Duodenal mucosa (tissue), 2 donors: ENCODE data around the gene NLRP11.
A peak's percentile ranks its signal among the peaks of the same experiment; 100 is the strongest.

Source experiments
- H3K27ac ChIP-seq: one replicate; pipeline ENCODE4 v1.7.0; 2013; ENCODE audit warnings: low read depth, low read length
- H3K27me3 ChIP-seq, 2 donors: one replicate each; pipeline ENCODE4 v1.7.0; 2013; ENCODE audit warnings: low read length in 2 of 2, control low read depth in 1 of 2; ENCODE audit not compliant: insufficient read depth in 2 of 2, control insufficient read depth in 1 of 2
- H3K36me3 ChIP-seq, 2 donors: one replicate each; pipeline ENCODE4 v1.7.0; 2013; ENCODE audit warnings: low read length in 2 of 2, control low read depth in 1 of 2; ENCODE audit not compliant: insufficient read depth in 2 of 2, control insufficient read depth in 1 of 2
- H3K4me1 ChIP-seq, 2 donors: one replicate each; pipeline ENCODE4 v1.7.0; 2013; ENCODE audit warnings: low read length in 2 of 2, control low read depth in 1 of 2; ENCODE audit not compliant: insufficient read depth in 2 of 2, control insufficient read depth in 1 of 2
- H3K4me3 ChIP-seq, 2 donors: one replicate each; pipeline ENCODE4 v1.7.0; 2013; ENCODE audit warnings: low read length in 2 of 2, low read depth in 1 of 2
- H3K9ac ChIP-seq, 2 donors: one replicate each; pipeline ENCODE4 v1.7.0; 2013; ENCODE audit warnings: low read length in 2 of 2, low read depth in 1 of 2
- H3K9me3 ChIP-seq, 2 donors: one replicate each; pipeline ENCODE4 v1.7.0; 2013; ENCODE audit warnings: low read length in 2 of 2, control low read depth in 1 of 2; ENCODE audit not compliant: control insufficient read depth in 1 of 2

The NLRP11 gene

GRCh38 chr19:55838251-55838650 is 6.5 kb upstream of the NLRP11 start:
- Histone ChIP-seq H3K4me3 (no peak overlapping the region), H3K36me3 (no peaks in the 10 kb centered on the region), H3K4me1 (no peaks in the 10 kb centered on the region), H3K9ac (no peak overlapping the region), H3K27me3 (no peaks in the 10 kb centered on the region), H3K9me3 (no peaks in the 10 kb centered on the region), H3K27ac (no peak overlapping the region)

- Histone ChIP-seq H3K27me3 (no peaks in the 10 kb centered on the region), H3K9ac (no peak within 1 kb of the TSS), H3K4me3 (no peak within 1 kb of the TSS), H3K9me3 (no peaks in the 10 kb centered on the region), H3K27ac (no peak within 1 kb of the TSS), H3K36me3 (no peaks in the 10 kb centered on the region), H3K4me1 (no peaks in the 10 kb centered on the region)
These were observed 4.5 kb upstream of the NLRP11 start, which contains the start of gene NLRP4 for GRCh38 chr19:55836340-55836739. Gene NLRP4 (plus strand): TSS chr19:55836540. CDS start chr19:55852081, 15,541 bp downstream.

- no peaks in the 10 kb centered on the region for H3K36me3 ChIP-seq
- no peak overlapping the region for H3K9ac ChIP-seq
These were observed 877 bp upstream of the NLRP11 start for GRCh38 chr19:55832676-55833075.

GRCh38 chr19:55830656-55831055 is 1.1 kb downstream of the NLRP11 start:
- Histone ChIP-seq H3K4me1 (no peaks in the 10 kb centered on the region), H3K4me3 (no peak overlapping the region), H3K27ac (no peak overlapping the region), H3K9me3 (no peaks in the 10 kb centered on the region), H3K27me3 (no peaks in the 10 kb centered on the region), H3K36me3 (no peaks in the 10 kb centered on the region), H3K9ac (no peak overlapping the region)

More at GRCh38 chr19:55832676-55833075, 877 bp upstream of the NLRP11 start:
- Histone ChIP-seq H3K4me1 (no peaks in the 10 kb centered on the region), H3K27ac (no peak overlapping the region), H3K9me3 (no peaks in the 10 kb centered on the region), H3K4me3 (no peak overlapping the region), H3K27me3 (no peaks in the 10 kb centered on the region)

GRCh38 chr19:55820037-55820436 is 11.8 kb downstream of the NLRP11 start:
- Histone ChIP-seq H3K27ac (no peak overlapping the region), H3K36me3 (no peaks in the 10 kb centered on the region), H3K27me3 (no peaks in the 10 kb centered on the region), H3K9ac (no peak overlapping the region), H3K4me3 (no peak overlapping the region), H3K4me1 (no peaks in the 10 kb centered on the region), H3K9me3 (no peaks in the 10 kb centered on the region)

DNA sequence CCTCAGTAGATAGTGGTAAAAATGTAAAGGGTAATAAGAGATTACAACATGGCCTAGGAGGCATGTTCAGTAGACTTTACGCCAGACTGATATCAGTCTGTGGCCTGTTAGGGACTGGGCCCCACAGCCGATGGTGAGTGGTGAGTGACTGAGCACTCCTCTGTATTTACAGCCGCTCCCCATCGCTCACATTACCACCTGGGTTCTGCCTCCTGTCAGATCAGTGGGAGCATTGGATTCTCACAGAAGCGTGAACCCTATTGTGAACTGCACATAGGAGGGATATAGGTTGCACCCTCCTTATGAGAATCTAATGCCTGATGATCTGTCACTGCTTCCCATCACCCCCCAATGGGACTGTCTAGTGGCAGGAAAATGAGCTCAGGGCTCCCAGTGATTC is 17.9 kb downstream of the NLRP11 start:
- Histone ChIP-seq H3K36me3 (no peaks in the 10 kb centered on the region), H3K4me3 (no peak overlapping the region), H3K27me3 (no peaks in the 10 kb centered on the region), H3K9ac (no peak overlapping the region), H3K4me1 (no peaks in the 10 kb centered on the region), H3K27ac (no peak overlapping the region), H3K9me3 (no peaks in the 10 kb centered on the region)

DNA sequence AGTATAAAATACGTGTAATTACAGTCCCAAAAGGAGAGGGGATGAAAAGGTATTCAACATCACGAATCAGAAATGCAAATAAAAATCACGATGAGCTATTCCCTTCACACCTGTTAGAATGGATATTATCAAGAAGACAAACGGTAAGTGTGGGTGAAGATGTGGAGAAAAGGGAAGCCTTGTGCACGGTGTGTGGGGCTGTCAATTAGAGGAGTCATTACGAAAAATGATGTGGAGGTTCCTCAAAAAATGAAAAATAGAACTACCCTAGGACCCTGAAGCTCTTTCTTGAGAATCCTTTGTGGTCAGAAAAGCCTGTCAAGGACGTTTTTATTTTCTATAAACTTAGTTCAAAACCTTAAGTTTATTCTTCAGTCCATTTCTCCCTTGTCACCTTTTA is 19.4 kb downstream of the NLRP11 start:
- Histone ChIP-seq H3K27ac (no peak overlapping the region), H3K4me3 (no peak overlapping the region), H3K9ac (no peak overlapping the region), H3K27me3 (no peaks in the 10 kb centered on the region), H3K36me3 (no peaks in the 10 kb centered on the region), H3K9me3 (no peaks in the 10 kb centered on the region), H3K4me1 (no peaks in the 10 kb centered on the region)

DNA sequence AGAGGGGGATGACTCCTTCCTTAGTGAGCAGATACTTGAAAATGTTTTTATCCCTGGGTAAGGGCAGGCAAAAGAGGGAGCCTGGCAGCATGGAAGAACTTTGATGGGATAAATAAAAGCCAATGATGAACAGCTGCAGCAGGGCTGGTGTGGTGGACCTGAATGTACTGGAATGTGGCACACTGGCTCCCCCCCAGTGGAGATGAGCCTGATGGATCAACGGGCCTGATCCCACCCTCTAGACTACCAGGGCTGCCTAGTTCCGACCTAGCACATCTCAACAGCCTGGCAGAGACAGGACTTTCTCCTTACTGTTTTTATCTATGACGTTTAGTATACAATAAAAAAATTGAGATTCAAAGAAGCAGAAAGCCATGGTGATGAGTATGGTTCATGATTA is 20.5 kb downstream of the NLRP11 start:
- Histone ChIP-seq H3K4me3 (no peak overlapping the region), H3K4me1 (no peaks in the 10 kb centered on the region), H3K9ac (no peak overlapping the region), H3K36me3 (no peaks in the 10 kb centered on the region), H3K9me3 (no peaks in the 10 kb centered on the region), H3K27me3 (no peaks in the 10 kb centered on the region), H3K27ac (no peak overlapping the region)

GRCh38 chr19:55809381-55810058 is 22.3 kb downstream of the NLRP11 start:
- peak overlapping the region; percentile 17 to 42 for H3K4me3 ChIP-seq
- no peak overlapping the region for H3K9ac ChIP-seq
- no peaks in the 10 kb centered on the region for H3K36me3 ChIP-seq
- H3K4me1 ChIP-seq: no peaks in the 10 kb centered on the region
- H3K27me3 ChIP-seq: no peaks in the 10 kb centered on the region
- no peak overlapping the region for H3K27ac ChIP-seq
- H3K9me3 ChIP-seq: no peaks in the 10 kb centered on the region

- H3K27ac ChIP-seq: no peak overlapping the region
These were observed 29.5 kb downstream of the NLRP11 start for GRCh38 chr19:55802281-55802680.

More at GRCh38 chr19:55802281-55802680, 29.5 kb downstream of the NLRP11 start:
- no peaks in the 10 kb centered on the region for H3K27me3 ChIP-seq
- no peaks in the 10 kb centered on the region for H3K4me1 ChIP-seq
- H3K9me3 ChIP-seq: no peaks in the 10 kb centered on the region
- no peak overlapping the region for H3K9ac ChIP-seq
- H3K4me3 ChIP-seq: no peak overlapping the region
- no peaks in the 10 kb centered on the region for H3K36me3 ChIP-seq
